ENCODE results near the gene UPP1. TPM values are rescaled to one million over a fixed set of nuclear protein-coding genes. Genes with fewer than 3 reads are reported as not detected.

Gene UPP1
- total and polyA plus RNA-seq, 10 of the 15 experiments (the other 5 are each of a cell fraction or from before 2014, with no cell fraction given): 0.93 to 7.9 (median 3.8) TPM

Other genes with a start within 250 kb of the UPP1 start
- gene PKD1L1, start 140.8 kb upstream of the UPP1 start, total RNA-seq (2014; rRNA removed): under 0.01 and 0.05 TPM in 2 replicates
- 0.04 and 0.05 TPM in 2 replicates for gene PKD1L1, start 140.8 kb upstream of the UPP1 start, total RNA-seq (2014; rRNA removed; fragmentation: Illumina TruSeq; extraction: Trizol)
- gene PKD1L1, start 140.8 kb upstream of the UPP1 start, total RNA-seq (2021): 0.05 and 0.08 TPM in 2 replicates
- 0.01 and 0.06 TPM in 2 replicates for gene PKD1L1, start 140.8 kb upstream of the UPP1 start, polyA plus RNA-seq (2011; rRNA removed)
- gene PKD1L1, start 140.8 kb upstream of the UPP1 start, polyA plus RNA-seq (2014; fragmentation: Illumina TruSeq; extraction: Trizol): 0.01 and 0.02 TPM in 2 replicates
- under 1 TPM in 1 of 2 experiments, not detected in 1; 0.02 TPM for gene PKD1L1, start 140.8 kb upstream of the UPP1 start, polyA plus RNA-seq (2014; fragmentation: Nextera tagmentation; extraction: Ambion mirVana)
- gene PKD1L1, start 140.8 kb upstream of the UPP1 start, polyA plus RNA-seq (2014; rRNA removed): 0.04 TPM in 1 of 2 replicates, not detected in the other
- gene PKD1L1, start 140.8 kb upstream of the UPP1 start, polyA plus RNA-seq (2016; fragmentation: Nextera tagmentation; extraction: Ambion mirVana): under 1 TPM in 1 of 2 experiments, not detected in 1; 0.04 TPM
- 10.4 and 10.7 TPM in 2 replicates for gene HUS1, start 109.7 kb upstream of the UPP1 start, total RNA-seq (2014; rRNA removed)
- gene HUS1, start 109.7 kb upstream of the UPP1 start, total RNA-seq (2014; rRNA removed; fragmentation: Illumina TruSeq; extraction: Trizol): 14.1 and 17.2 TPM in 2 replicates
- 21.5 and 26.8 TPM in 2 replicates for gene HUS1, start 109.7 kb upstream of the UPP1 start, total RNA-seq (2021)
- 24.2 and 30.8 TPM in 2 replicates for gene HUS1, start 109.7 kb upstream of the UPP1 start, polyA plus RNA-seq (2011; rRNA removed)
- 22.3 and 23.7 TPM in 2 replicates for gene HUS1, start 109.7 kb upstream of the UPP1 start, polyA plus RNA-seq (2014; fragmentation: Illumina TruSeq; extraction: Trizol)
- gene HUS1, start 109.7 kb upstream of the UPP1 start, polyA plus RNA-seq (2014; fragmentation: Nextera tagmentation; extraction: Ambion mirVana): 10 to 100 TPM; 26.4 to 35.5 TPM
- gene HUS1, start 109.7 kb upstream of the UPP1 start, polyA plus RNA-seq (2014; rRNA removed): 15.2 and 16.2 TPM in 2 replicates
- 10 to 100 TPM; 21.1 to 22.9 TPM for gene HUS1, start 109.7 kb upstream of the UPP1 start, polyA plus RNA-seq (2016; fragmentation: Nextera tagmentation; extraction: Ambion mirVana)
- gene SUN3, start 60.2 kb upstream of the UPP1 start, total RNA-seq (2014; rRNA removed): not detected in 2 replicates
- not detected in 2 replicates for gene SUN3, start 60.2 kb upstream of the UPP1 start, total RNA-seq (2014; rRNA removed; fragmentation: Illumina TruSeq; extraction: Trizol)
- gene SUN3, start 60.2 kb upstream of the UPP1 start, total RNA-seq (2021): not detected in 2 replicates
- not detected in 2 replicates for gene SUN3, start 60.2 kb upstream of the UPP1 start, polyA plus RNA-seq (2011; rRNA removed)
- gene SUN3, start 60.2 kb upstream of the UPP1 start, polyA plus RNA-seq (2014; fragmentation: Illumina TruSeq; extraction: Trizol): not detected in 2 replicates
- under 1 TPM in 1 of 2 experiments, not detected in 1; 0.48 TPM for gene SUN3, start 60.2 kb upstream of the UPP1 start, polyA plus RNA-seq (2014; fragmentation: Nextera tagmentation; extraction: Ambion mirVana)
- not detected in 2 replicates for gene SUN3, start 60.2 kb upstream of the UPP1 start, polyA plus RNA-seq (2014; rRNA removed)
- gene SUN3, start 60.2 kb upstream of the UPP1 start, polyA plus RNA-seq (2016; fragmentation: Nextera tagmentation; extraction: Ambion mirVana): under 1 TPM in 1 of 2 experiments, not detected in 1; 0.29 TPM
- not detected in 2 replicates for gene C7orf57, start 53.7 kb upstream of the UPP1 start, total RNA-seq (2014; rRNA removed)
- gene C7orf57, start 53.7 kb upstream of the UPP1 start, total RNA-seq (2014; rRNA removed; fragmentation: Illumina TruSeq; extraction: Trizol): 0.09 TPM in 1 of 2 replicates, not detected in the other
- not detected in 2 replicates for gene C7orf57, start 53.7 kb upstream of the UPP1 start, total RNA-seq (2021)
- gene C7orf57, start 53.7 kb upstream of the UPP1 start, polyA plus RNA-seq (2011; rRNA removed): 0.04 and 0.10 TPM in 2 replicates
- gene C7orf57, start 53.7 kb upstream of the UPP1 start, polyA plus RNA-seq (2014; fragmentation: Illumina TruSeq; extraction: Trizol): 0.10 TPM in 1 of 2 replicates, not detected in the other
- under 1 TPM; 0.07 to 0.21 TPM for gene C7orf57, start 53.7 kb upstream of the UPP1 start, polyA plus RNA-seq (2014; fragmentation: Nextera tagmentation; extraction: Ambion mirVana)
- 0.04 TPM in 2 replicates for gene C7orf57, start 53.7 kb upstream of the UPP1 start, polyA plus RNA-seq (2014; rRNA removed)
- gene C7orf57, start 53.7 kb upstream of the UPP1 start, polyA plus RNA-seq (2016; fragmentation: Nextera tagmentation; extraction: Ambion mirVana): not detected
- gene ABCA13, start 82.2 kb downstream of the UPP1 start, total RNA-seq (2014; rRNA removed): under 0.01 and 0.11 TPM in 2 replicates
- gene ABCA13, start 82.2 kb downstream of the UPP1 start, total RNA-seq (2014; rRNA removed; fragmentation: Illumina TruSeq; extraction: Trizol): 0.04 and 0.05 TPM in 2 replicates
- gene ABCA13, start 82.2 kb downstream of the UPP1 start, total RNA-seq (2021): 0.03 TPM in 1 of 2 replicates, not detected in the other
- 0.75 and 0.98 TPM in 2 replicates for gene ABCA13, start 82.2 kb downstream of the UPP1 start, polyA plus RNA-seq (2011; rRNA removed)
- gene ABCA13, start 82.2 kb downstream of the UPP1 start, polyA plus RNA-seq (2014; fragmentation: Illumina TruSeq; extraction: Trizol): 0.03 and 0.05 TPM in 2 replicates
- under 1 TPM in 1 of 2 experiments, not detected in 1; 0.04 TPM for gene ABCA13, start 82.2 kb downstream of the UPP1 start, polyA plus RNA-seq (2014; fragmentation: Nextera tagmentation; extraction: Ambion mirVana)
- gene ABCA13, start 82.2 kb downstream of the UPP1 start, polyA plus RNA-seq (2014; rRNA removed): 0.04 TPM in 2 replicates
- under 1 TPM in 1 of 2 experiments, not detected in 1; 0.15 TPM for gene ABCA13, start 82.2 kb downstream of the UPP1 start, polyA plus RNA-seq (2016; fragmentation: Nextera tagmentation; extraction: Ambion mirVana)